ENCODE measurements around the gene PNMA3. TPM values are rescaled to one million over a fixed set of nuclear protein-coding genes. Genes with fewer than 3 reads are reported as not detected.
"Not testable (repeated sequence)": the region's sequence is repeated elsewhere in the genome, so short reads cannot be mapped to it uniquely, and the experiment has no call there.

PNMA3 gene
- total RNA-seq, 1 donor, result under 0.01 TPM

DNA sequence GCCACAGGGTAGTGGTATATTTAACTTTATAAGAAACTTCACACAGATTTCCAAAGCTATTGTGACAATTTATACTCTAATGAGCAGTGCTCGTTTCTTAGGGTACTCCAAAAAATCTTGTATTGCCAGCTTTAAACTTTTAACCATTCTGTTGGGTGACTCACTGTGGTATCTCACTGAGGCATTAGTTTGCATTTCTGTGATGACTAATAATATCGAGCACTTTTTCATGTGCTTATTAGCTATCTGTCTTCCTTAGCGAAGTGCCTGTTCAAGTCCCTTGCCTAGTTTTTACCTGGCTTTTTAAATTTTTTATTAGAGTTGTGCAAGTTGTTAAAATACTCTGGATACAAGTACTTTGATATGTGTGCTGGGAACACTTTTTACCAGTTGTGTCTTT lies 5.5 kb downstream of the PNMA3 start:
- no peak overlapping the region for H3K4me3 ChIP-seq (ENCODE audit: low read depth, low read length)
- TF ChIP-seq CTCF (IDR thresholded peaks at IDR 0.05; ENCODE audit: insufficient read depth, low read depth, low read length), result no peak
- DNase-seq (ENCODE audit: low read depth), result peak; percentile 41

DNA sequence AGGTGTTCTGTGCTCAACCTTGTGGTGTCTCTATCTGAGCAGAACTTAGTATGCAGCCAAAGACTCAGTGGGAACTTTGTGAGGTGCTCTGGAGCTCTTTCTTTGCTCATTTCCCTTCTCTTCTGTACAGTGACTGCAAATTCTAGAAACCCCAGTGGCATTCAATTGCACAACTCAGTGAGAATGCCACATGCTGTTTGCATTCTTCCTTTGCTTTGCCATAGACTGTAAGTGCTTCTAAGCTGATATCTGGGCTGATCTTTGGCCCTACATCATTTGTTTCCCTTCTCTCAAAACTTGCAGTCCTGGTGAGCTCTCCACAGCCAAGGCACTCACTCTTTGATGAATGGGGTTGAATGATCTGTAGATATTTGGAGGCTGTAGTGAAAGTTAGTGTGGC lies 7.0 kb downstream of the PNMA3 start:
- TF ChIP-seq CTCF (IDR thresholded peaks at IDR 0.05; ENCODE audit: insufficient read depth, low read depth, low read length), result no peak
- DNase-seq (ENCODE audit: low read depth), result peak; percentile 18
- H3K4me3 ChIP-seq (ENCODE audit: low read depth, low read length), result no peak overlapping the region

DNA sequence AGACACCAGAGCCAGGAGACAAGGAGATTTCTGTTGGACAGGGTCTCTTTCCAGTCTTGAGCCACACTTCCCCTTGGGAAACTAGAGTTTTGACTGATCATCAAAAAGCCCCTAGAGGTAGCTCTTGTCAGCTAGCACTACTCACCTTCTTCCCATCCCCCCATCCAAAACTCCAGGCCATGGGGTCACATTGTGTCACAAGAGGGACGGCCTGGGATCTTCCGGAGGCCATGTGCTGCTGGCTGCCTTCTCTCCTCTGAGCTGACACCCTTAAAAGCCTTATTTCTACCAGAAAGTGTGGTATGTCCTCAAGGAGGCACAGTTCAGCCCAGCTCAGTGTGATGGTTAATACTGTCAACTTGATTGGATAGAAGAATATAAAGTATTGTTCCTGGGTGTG lies 7.8 kb downstream of the PNMA3 start:
- TF ChIP-seq CTCF (IDR thresholded peaks at IDR 0.05; ENCODE audit: insufficient read depth, low read depth, low read length), result no peak
- no peak for DNase-seq (ENCODE audit: low read depth)
- H3K4me3 ChIP-seq (ENCODE audit: low read depth, low read length), result no peak overlapping the region

GRCh38 chrX:153065389-153065788 lies 9.1 kb downstream of the PNMA3 start:
- no peak for DNase-seq (ENCODE audit: low read depth)
- H3K4me3 ChIP-seq (ENCODE audit: low read depth, low read length), result no peak overlapping the region
- no peak for TF ChIP-seq CTCF (IDR thresholded peaks at IDR 0.05; ENCODE audit: insufficient read depth, low read depth, low read length)

DNA sequence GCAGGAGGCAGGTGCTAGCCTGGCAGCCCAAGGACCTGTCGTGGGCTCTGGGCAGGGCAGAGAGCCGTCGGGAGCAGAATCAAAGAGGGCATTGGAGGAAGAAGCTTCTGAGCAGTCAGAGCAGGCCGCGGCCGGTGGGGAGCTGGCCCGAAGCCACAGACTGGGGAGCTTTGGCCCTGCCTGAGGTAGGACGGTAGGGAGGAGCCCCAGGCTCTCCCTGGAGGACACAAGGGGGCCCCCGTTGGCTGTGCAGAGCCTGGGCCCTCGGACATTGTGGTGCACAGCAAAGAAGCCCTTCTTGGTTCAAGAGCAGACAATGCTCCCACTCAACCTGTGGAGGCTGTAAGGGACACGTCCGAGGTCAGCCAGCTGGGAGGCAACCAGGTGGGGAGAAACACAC lies 10.1 kb downstream of the PNMA3 start:
- not testable (repeated sequence) for DNase-seq (ENCODE audit: low read depth)

GRCh38 chrX:153071909-153072583 lies 15.8 kb downstream of the PNMA3 start, which contains the start of gene PNMA6A:
Gene PNMA6A, plus strand, starts transcription at chrX:153072454. Its CDS starts 609 bp downstream, at chrX:153073063.
- DNase-seq (ENCODE audit: low read depth); H3K4me3 ChIP-seq (ENCODE audit: low read depth, low read length): not testable (repeated sequence)

More for the DNA sequence above, 10.1 kb downstream of the PNMA3 start:
- H3K4me3 ChIP-seq (ENCODE audit: low read depth, low read length), result not testable (repeated sequence)

DNA sequence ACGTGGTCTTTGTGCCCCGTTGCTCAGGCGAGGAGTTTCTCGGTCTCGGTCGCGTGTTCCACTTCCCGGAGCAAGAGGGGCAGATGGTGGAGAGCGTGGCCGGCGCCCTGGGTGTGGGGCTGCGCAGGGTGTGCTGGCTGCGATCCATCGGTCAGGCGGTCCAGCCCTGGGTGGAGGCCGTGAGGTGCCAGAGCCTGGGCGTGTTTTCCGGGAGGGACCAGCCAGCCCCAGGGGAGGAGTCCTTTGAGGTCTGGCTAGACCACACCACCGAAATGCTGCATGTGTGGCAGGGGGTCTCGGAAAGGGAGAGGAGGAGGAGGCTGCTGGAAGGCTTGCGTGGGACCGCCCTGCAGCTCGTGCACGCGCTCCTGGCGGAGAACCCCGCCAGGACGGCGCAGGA lies 17.1 kb downstream of the PNMA3 start:
- not testable (repeated sequence) for H3K4me3 ChIP-seq (ENCODE audit: low read depth, low read length); DNase-seq (ENCODE audit: low read depth)

GRCh38 chrX:153074262-153074899 lies 18.1 kb downstream of the PNMA3 start:
- DNase-seq (ENCODE audit: low read depth), result no peak
- no peak for TF ChIP-seq CTCF (IDR thresholded peaks at IDR 0.05; ENCODE audit: insufficient read depth, low read depth, low read length)
- no peak overlapping the region for H3K4me3 ChIP-seq (ENCODE audit: low read depth, low read length)

All from fibroblast of villous mesenchyme (primary cell).